HG03520 (cell line): Measurements from ENCODE around the gene TANGO6.
A peak's percentile ranks its signal among the peaks of the same experiment; 100 is the strongest.

Experiments
- ATAC-seq: cut with Tn5 transposase; IDR thresholded peaks from one replicate; pipeline ENCODE4 v1.9.1; 2021; ENCODE audit warnings: mild to moderate bottlenecking, moderate library complexity; ENCODE audit not compliant: unreplicated experiment

The TANGO6 gene

GRCh38 chr16:68843482-68844210 lies at the start of gene TANGO6:
Gene TANGO6 (plus strand): TSS chr16:68843531. CDS start chr16:68843618, 87 bp downstream.
- ATAC-seq = peak; percentile 94

- ATAC-seq = no peak
These were observed 44.9 kb upstream of the TANGO6 start for GRCh38 chr16:68798398-68798797.

- peak; percentile 51 for ATAC-seq
These were observed 43.0 kb upstream of the TANGO6 start for GRCh38 chr16:68800257-68800875.

GRCh38 chr16:68802190-68802589 lies 41.1 kb upstream of the TANGO6 start:
- no peak for ATAC-seq

GRCh38 chr16:68806422-68806821 lies 36.9 kb upstream of the TANGO6 start:
- ATAC-seq = no peak

GRCh38 chr16:68806981-68807380 lies 36.4 kb upstream of the TANGO6 start:
- ATAC-seq = no peak

GRCh38 chr16:68814516-68814915 lies 28.8 kb upstream of the TANGO6 start:
- ATAC-seq = no peak

- ATAC-seq = no peak
These were observed 19.8 kb upstream of the TANGO6 start for GRCh38 chr16:68823401-68824135.

- ATAC-seq = no peak
These were observed 17.9 kb upstream of the TANGO6 start for GRCh38 chr16:68825427-68825826.

GRCh38 chr16:68826652-68827051 lies 16.7 kb upstream of the TANGO6 start:
- no peak for ATAC-seq

- ATAC-seq = no peak
These were observed 10.1 kb upstream of the TANGO6 start for GRCh38 chr16:68833251-68833650.

- ATAC-seq = no peak
These were observed 8.8 kb upstream of the TANGO6 start for GRCh38 chr16:68834550-68834949.

- no peak for ATAC-seq
These were observed 7.4 kb upstream of the TANGO6 start for GRCh38 chr16:68835970-68836369.

GRCh38 chr16:68839831-68840230 lies 3.5 kb upstream of the TANGO6 start:
- no peak for ATAC-seq

- peak; percentile 2 for ATAC-seq
These were observed 308 bp upstream of the TANGO6 start for GRCh38 chr16:68842964-68843481.

GRCh38 chr16:68844211-68844564 lies 857 bp downstream of the TANGO6 start:
- no peak for ATAC-seq

- ATAC-seq = no peak
These were observed 5.5 kb downstream of the TANGO6 start for GRCh38 chr16:68848786-68849185.

GRCh38 chr16:68850481-68850880 lies 7.2 kb downstream of the TANGO6 start:
- no peak for ATAC-seq

- ATAC-seq = no peak
These were observed 8.3 kb downstream of the TANGO6 start for GRCh38 chr16:68851601-68852000.

GRCh38 chr16:68857479-68857878 lies 14.1 kb downstream of the TANGO6 start:
- no peak for ATAC-seq

GRCh38 chr16:68859828-68860227 lies 16.5 kb downstream of the TANGO6 start:
- no peak for ATAC-seq
